ENCODE data around the gene ALK.

DNA sequence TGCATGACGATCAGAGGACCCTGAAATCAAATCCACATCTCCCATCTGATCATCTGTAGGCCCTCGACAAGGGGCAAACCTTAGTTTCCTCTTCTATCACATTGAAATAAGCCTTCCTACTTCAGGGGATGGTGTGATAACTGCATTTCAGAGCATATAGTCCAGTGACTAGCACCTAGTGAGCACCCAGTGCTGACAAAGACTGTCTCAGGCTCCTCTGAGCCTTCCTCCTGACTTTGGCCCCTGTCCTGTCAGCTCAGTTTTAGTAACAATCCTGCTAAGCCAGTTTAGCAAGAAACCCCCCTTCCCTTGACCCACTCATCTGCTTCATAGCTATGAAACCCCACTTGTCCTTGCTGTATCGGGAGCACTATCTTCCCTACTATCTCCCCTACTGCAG is 304.0 kb downstream of the ALK start:
- no peak for TF ChIP-seq SUZ12 (IDR thresholded peaks at IDR 0.05; ENCODE audit: extremely low read depth, insufficient read depth, insufficient read length)
- no peak for TF ChIP-seq ZNF274 (IDR thresholded peaks at IDR 0.05; ENCODE audit: low read depth, low read length)

Data from NT2/D1 (cell line).